H1 (cell line): ENCODE results near the gene ITIH4. TPM values are rescaled to one million over a fixed set of nuclear protein-coding genes. Genes with fewer than 3 reads are reported as not detected.

Experiments used
- CHD7 ChIP-seq: fragments of 300-600 bp; sonication (generic); IDR thresholded peaks from 2 replicates; pipeline ENCODE4 v1.7.1; 2012; ENCODE audit warnings: low read length, moderate library complexity, mild to moderate bottlenecking, inconsistent platforms; ENCODE audit not compliant: insufficient replicate concordance
- CTBP2 ChIP-seq: IDR thresholded peaks from 2 replicates; pipeline ENCODE4 v1.7.0; 2011; ENCODE audit warnings: borderline replicate concordance, mild to moderate bottlenecking, moderate library complexity, mixed read lengths, low read length; ENCODE audit not compliant: insufficient read depth, insufficient read length
- JUND ChIP-seq: IDR thresholded peaks from 2 replicates; pipeline ENCODE4 v1.6.1; 2011; ENCODE audit warnings: mild to moderate bottlenecking, improper control_type of control experiment, low read length
- KDM4A ChIP-seq: IDR thresholded peaks from one replicate; pipeline ENCODE4 v1.7.1; 2012; ENCODE audit warnings: low read depth, mild to moderate bottlenecking, moderate library complexity, low read length, inconsistent platforms; ENCODE audit not compliant: severe bottlenecking
- SIRT6 ChIP-seq: IDR thresholded peaks from one replicate; pipeline ENCODE4 v1.7.1; 2012; ENCODE audit warnings: low read length, inconsistent platforms
- TBP ChIP-seq: IDR thresholded peaks from 2 replicates; pipeline ENCODE4 v1.6.1; 2011; ENCODE audit warnings: low read depth, low read length, improper control_type of control experiment
- USF2 ChIP-seq: IDR thresholded peaks from 2 replicates; pipeline ENCODE4 v1.6.1; 2011; ENCODE audit warnings: low read length, improper control_type of control experiment
- polyA plus RNA-seq, 7 experiments: library from polyadenylated mRNA; depleted of rRNA in 3 of 7; stranded (reverse) in 5 of 7; unstranded in 2 of 7; fragments of >200 nt in 5 of 7; fragments of 200-250 nt in 2 of 7; gene quantifications; 1 replicate in 5 of 7; 2 replicates in 1 of 7; 4 replicates in 1 of 7; pipeline versions ENCODE4 v1.2.1 to v1.2.3, GENCODE V29; 2011 to 2013; ENCODE audit warnings: missing spikeins in 2 of 7, mixed read lengths in 2 of 7
- total RNA-seq: library from RNA; stranded (reverse); fragmentation: NEBNext Ultra II Directional; extraction: Animal tissue kit (Norgen Biotek cat#: 25700); gene quantifications from 2 replicates; pipeline ENCODE4 v1.2.1, GENCODE V29; 2021

The ITIH4 gene
- total and polyA plus RNA-seq, 2 of the 8 experiments (the other 6 are each of a cell fraction or from before 2014, with no cell fraction given): 3.4 to 3.7 TPM

GRCh38 chr3:52857864-52858263 is 27.4 kb upstream of the ITIH4 start (continued):
- TF ChIP-seq USF2 (no peak), CTBP2 (no peak), CHD7 (no peak), TBP (no peak), JUND (no peak), KDM4A (no peak), SIRT6 (no peak)
